ENCODE data around the gene NADK2. TPM values are rescaled to one million over a fixed set of nuclear protein-coding genes. Genes with fewer than 3 reads are reported as not detected.

Gene NADK2
- total RNA-seq, 1 donor from 2014 or later: 21.1 TPM

- TF ChIP-seq CTCF (IDR thresholded peaks at IDR 0.05): no peak
- no peak overlapping the region for H3K4me3 ChIP-seq
- no peaks in the 10 kb centered on the region for H3K9me3 ChIP-seq
- ATAC-seq (no peak), DNase-seq (no peak)
- no peak overlapping the region for H3K27ac ChIP-seq
- no peaks in the 10 kb centered on the region for H3K27me3 ChIP-seq
- intact Hi-C loops (cut with DNase I): no loop called here
- H3K4me1 ChIP-seq: no peaks in the 10 kb centered on the region
- H3K36me3 ChIP-seq: peaks cover 48% of the 10 kb centered on the region
These were observed 61.0 kb downstream of the NADK2 start for GRCh38 chr5:36180556-36181350.

GRCh38 chr5:36179950-36180349 is 61.8 kb downstream of the NADK2 start:
- intact Hi-C loops (cut with DNase I): no loop called here
- Histone ChIP-seq H3K9me3 (no peaks in the 10 kb centered on the region), H3K4me1 (no peaks in the 10 kb centered on the region), H3K4me3 (no peak overlapping the region), H3K27me3 (no peaks in the 10 kb centered on the region), H3K27ac (no peak overlapping the region), H3K36me3 (peaks cover 54% of the 10 kb centered on the region)
- ATAC-seq: no peak
- DNase-seq: no peak
- no peak for TF ChIP-seq CTCF (IDR thresholded peaks at IDR 0.05)

DNA sequence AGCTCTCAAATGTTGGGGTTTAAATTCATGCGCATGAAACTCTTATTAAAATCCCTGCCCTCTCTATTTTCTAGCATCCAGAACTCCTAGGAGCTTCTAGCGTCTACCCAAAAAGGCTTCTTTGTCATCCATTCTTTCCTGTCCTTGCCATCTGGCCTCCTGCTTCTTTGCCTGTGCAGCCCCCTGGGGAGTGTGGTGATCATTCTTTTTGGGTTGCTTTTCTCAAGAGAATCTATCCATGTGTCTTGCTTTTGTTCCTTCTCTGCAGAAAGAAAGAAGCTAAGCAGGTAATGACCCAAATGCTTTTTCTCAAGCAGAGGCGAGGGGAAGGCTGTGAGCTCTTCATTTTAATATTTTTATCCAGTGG is 63.2 kb downstream of the NADK2 start:
- Histone ChIP-seq H3K4me3 (no peak overlapping the region), H3K36me3 (peaks cover 68% of the 10 kb centered on the region), H3K4me1 (no peaks in the 10 kb centered on the region), H3K9me3 (no peaks in the 10 kb centered on the region), H3K27me3 (no peaks in the 10 kb centered on the region), H3K27ac (no peak overlapping the region)
- no peak for TF ChIP-seq CTCF (IDR thresholded peaks at IDR 0.05)
- intact Hi-C loops (cut with DNase I): no loop called here
- ATAC-seq: no peak
- DNase-seq: no peak

DNA sequence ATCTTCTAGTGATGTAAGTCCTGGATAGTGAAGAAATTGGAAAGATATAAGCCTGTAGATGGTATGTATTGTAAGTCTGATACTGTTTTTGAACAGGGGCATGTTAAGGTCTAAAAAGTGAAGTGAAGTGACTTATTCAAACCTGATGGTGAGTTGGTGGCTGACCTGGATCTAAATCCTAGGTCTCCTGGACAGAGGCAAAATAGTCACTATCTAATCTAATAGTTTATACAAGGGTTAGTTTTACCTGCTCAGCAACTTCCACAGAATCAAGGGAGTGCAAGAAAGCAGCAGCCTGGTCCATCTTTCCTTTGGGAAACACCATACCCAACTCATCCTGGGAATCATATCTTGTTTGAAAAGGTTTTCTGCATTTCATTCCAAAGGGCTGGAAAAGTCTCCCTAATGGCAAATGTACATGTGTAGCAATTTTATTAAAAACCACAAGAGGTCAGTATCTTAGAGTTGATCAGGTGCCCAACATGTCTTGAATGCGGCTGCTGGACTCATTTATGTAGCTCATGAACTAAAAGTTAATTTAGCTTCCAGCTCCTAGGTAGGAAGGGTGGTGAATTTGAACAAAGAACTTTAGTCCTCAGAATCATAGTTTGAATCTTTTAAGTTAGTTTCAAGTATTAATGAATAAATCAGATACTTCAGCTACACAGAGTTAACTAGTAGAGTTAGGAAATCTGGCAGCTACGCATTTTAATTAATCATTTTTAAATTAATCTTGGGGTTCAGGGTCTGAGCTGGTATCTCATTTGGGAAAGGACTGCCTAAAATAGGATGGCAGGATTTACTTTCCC is 63.8 kb downstream of the NADK2 start:
- ATAC-seq: peak; percentile 60
- Histone ChIP-seq H3K4me1 (no peaks in the 10 kb centered on the region), H3K27me3 (no peaks in the 10 kb centered on the region), H3K4me3 (no peak overlapping the region), H3K27ac (no peak overlapping the region), H3K36me3 (peaks cover 74% of the 10 kb centered on the region), H3K9me3 (no peaks in the 10 kb centered on the region)
- TF ChIP-seq CTCF (IDR thresholded peaks at IDR 0.05): peak; percentile 60
- no peak for DNase-seq
- intact Hi-C loops (cut with DNase I): no loop called here

DNA sequence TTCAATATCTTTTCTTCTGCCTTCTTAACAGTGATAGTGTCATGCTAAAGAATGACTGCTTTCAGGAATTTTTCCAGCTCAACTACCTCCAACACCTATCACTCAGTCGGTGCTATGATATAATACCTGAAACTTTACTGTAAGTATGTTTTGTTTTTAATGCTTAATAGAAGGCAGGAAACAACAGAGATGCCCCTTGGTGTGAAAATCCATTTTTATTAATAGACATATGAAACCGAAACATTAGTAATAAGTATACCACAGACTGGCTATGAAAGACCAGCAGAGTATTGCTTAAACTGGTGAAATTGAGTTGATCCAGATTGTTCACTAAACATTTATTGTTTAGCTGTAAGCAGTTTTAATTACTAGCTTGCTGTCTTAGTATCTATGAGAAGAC is 64.6 kb downstream of the NADK2 start:
- no peak for TF ChIP-seq CTCF (IDR thresholded peaks at IDR 0.05)
- Histone ChIP-seq H3K4me1 (no peaks in the 10 kb centered on the region), H3K4me3 (no peak overlapping the region), H3K27ac (no peak overlapping the region), H3K36me3 (peaks cover 78% of the 10 kb centered on the region), H3K9me3 (no peaks in the 10 kb centered on the region), H3K27me3 (no peaks in the 10 kb centered on the region)
- intact Hi-C loops (cut with DNase I): no loop called here
- DNase-seq (no peak), ATAC-seq (no peak)
